Caco-2 (cell line): ENCODE data around the gene SCD5. TPM values are rescaled to one million over a fixed set of nuclear protein-coding genes. Genes with fewer than 3 reads are reported as not detected.

Source experiments
- BruUV-seq: library from RNA; stranded (reverse); fragments of 400-500 nt; replicated peaks from 2 replicates; lab custom pipeline; 2021; lab: Mats Ljungman, UMichigan
- CTCF ChIA-PET: fragments of 300-600 bp; sonication (Branson Sonifier 250); formaldehyde crosslinking; loops from one replicate; lab custom pipeline; 2022; ENCODE audit warnings: antibody characterized with exemption; lab: Charles Lee
- POLR2A ChIA-PET: fragments of 300-600 bp; sonication (Branson Sonifier 250); formaldehyde crosslinking; loops from one replicate; lab custom pipeline; 2022; ENCODE audit warnings: antibody characterized with exemption; lab: Charles Lee
- DNase-seq, 2 experiments: peaks; one replicate each; pipeline versions ENCODE4 v3.0.0 to v3.0.0-alpha.2; 2020 to 2022
- H3K27me3 ChIP-seq: replicated peaks from 2 replicates; pipeline ENCODE4 v1.6.0; 2011; ENCODE audit warnings: low read length; ENCODE audit not compliant: control insufficient read depth, insufficient read depth
- H3K36me3 ChIP-seq: 2 replicates; pipeline ENCODE4 v1.5.1; 2011; ENCODE audit warnings: low read length; ENCODE audit not compliant: control insufficient read depth, insufficient read depth
- H3K4me1 ChIP-seq: fragments of 250-450 bp; sonication (Bioruptor Pico); 2 replicates; pipeline ENCODE4 v1.5.1; 2020; ENCODE audit warnings: mild to moderate bottlenecking
- H3K4me3 ChIP-seq: 2 replicates; pipeline ENCODE4 v1.5.1; 2011; ENCODE audit warnings: low read depth, mild to moderate bottlenecking, control low read depth, low read length
- H3K9me3 ChIP-seq: fragments of 250-450 bp; sonication (Bioruptor Pico); 2 replicates; pipeline ENCODE4 v1.5.1; 2020; ENCODE audit warnings: mild to moderate bottlenecking, moderate library complexity
- H3K27ac Mint-ChIP-seq: one replicate; pipeline ENCODE4 v1.8.0; 2022; ENCODE audit warnings: mixed read lengths; ENCODE audit not compliant: unreplicated experiment
- H3K27me3 Mint-ChIP-seq: one replicate; pipeline ENCODE4 v1.8.0; 2022; ENCODE audit warnings: mixed read lengths; ENCODE audit not compliant: insufficient read depth, unreplicated experiment
- H3K36me3 Mint-ChIP-seq: one replicate; pipeline ENCODE4 v1.8.0; 2022; ENCODE audit warnings: mild to moderate bottlenecking, mixed read lengths; ENCODE audit not compliant: insufficient read depth, unreplicated experiment
- H3K4me1 Mint-ChIP-seq: one replicate; pipeline ENCODE4 v1.8.0; 2022; ENCODE audit warnings: low read depth, mixed read lengths; ENCODE audit not compliant: unreplicated experiment
- H3K4me3 Mint-ChIP-seq: one replicate; pipeline ENCODE4 v1.8.0; 2022; ENCODE audit warnings: mild to moderate bottlenecking, moderate library complexity, mixed read lengths; ENCODE audit not compliant: unreplicated experiment
- H3K9me3 Mint-ChIP-seq: one replicate; pipeline ENCODE4 v1.8.0; 2022; ENCODE audit warnings: mixed read lengths; ENCODE audit not compliant: unreplicated experiment
- CTCF ChIP-seq, 2 experiments: fragments of 200-600 bp in 1 of 2; IDR thresholded peaks; 1 replicate in 1 of 2; 2 replicates in 1 of 2; pipeline versions ENCODE4 v1.5.1 to v1.8.0; 2011 to 2022; ENCODE audit warnings: antibody characterized with exemption in 1 of 2, control low read depth in 1 of 2, inconsistent platforms in 1 of 2, low read depth in 1 of 2, low read length in 1 of 2, mild to moderate bottlenecking in 1 of 2, moderate library complexity in 1 of 2; ENCODE audit not compliant: insufficient read depth in 1 of 2, severe bottlenecking in 1 of 2, unreplicated experiment in 1 of 2
- intact Hi-C: fragments of 100-400 bp; cut with micrococcal nuclease; formaldehyde crosslinking; loops from one replicate; pipeline ENCODE4 v1.10.0; 2022; ENCODE audit not compliant: unreplicated experiment
- total RNA-seq: library from RNA; stranded (reverse); gene quantifications from 2 replicates; pipeline ENCODE4 v1.2.3, GENCODE V29; 2022

The SCD5 gene
- total RNA-seq, 1 experiment from 2014 or later: 2.7 TPM

DNA sequence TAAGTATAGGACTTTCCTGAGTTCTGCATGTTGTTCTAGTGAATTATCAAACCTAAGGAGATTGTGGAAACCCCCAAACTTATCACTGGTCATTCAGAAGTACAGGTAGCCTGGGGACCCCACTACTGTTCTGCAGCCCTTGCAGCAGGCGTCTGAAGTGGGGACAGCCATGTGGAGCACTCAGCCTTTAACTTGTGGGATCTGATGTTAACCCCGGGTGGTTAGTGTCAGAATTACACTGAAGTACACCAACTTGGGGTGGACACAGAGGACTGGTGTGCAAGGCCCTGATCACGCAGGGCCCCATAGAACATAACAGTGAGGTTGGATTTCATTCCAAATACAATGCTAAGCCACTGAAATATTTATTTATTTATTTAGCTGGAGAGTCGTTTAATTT, 103.7 kb downstream of the SCD5 start:
- Histone ChIP-seq H3K4me1 (no peaks in the 10 kb centered on the region), H3K9me3 (no peaks in the 10 kb centered on the region; the same call in 1 of the 2 replicates), H3K36me3 (no peaks in the 10 kb centered on the region), H3K27me3 (no peaks in the 10 kb centered on the region), H3K4me3 (no peak overlapping the region)
- DNase-seq: no peak
- Mint-ChIP-seq H3K36me3 (peaks cover 4% of the 10 kb centered on the region), H3K27ac (no peak overlapping the region), H3K27me3 (no peaks in the 10 kb centered on the region), H3K4me1 (peaks cover 12% of the 10 kb centered on the region), H3K9me3 (no peaks in the 10 kb centered on the region), H3K4me3 (no peak overlapping the region)
- no peak for TF ChIP-seq CTCF (IDR thresholded peaks at IDR 0.05; ENCODE audit: insufficient read depth in 1 of 2, low read depth in 1 of 2, low read length in 1 of 2, severe bottlenecking in 1 of 2, unreplicated experiment in 1 of 2)
- POLR2A ChIA-PET: no interaction called here
- no TSS peak for BruUV-seq
- intact Hi-C loops: no loop called here
- CTCF ChIA-PET: no interaction called here

DNA sequence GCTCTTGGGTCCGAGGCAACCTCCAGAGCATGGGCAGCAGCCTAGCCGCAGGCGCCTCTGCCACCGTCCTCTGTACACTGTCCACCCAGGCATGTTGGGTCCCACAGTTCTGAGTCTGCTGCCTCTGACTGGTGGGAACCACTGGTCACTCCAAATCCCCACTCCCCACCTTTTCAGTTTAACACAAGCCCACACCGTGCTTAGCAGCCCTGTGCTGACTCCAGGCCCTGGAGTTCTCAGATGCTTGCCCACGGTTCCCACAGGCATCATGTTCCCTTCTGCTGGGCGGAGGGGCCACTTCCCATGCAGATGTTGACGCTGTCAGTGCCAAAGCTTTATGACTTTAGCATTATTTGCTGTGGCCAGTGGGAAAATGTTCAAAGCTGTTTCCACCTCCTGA, 104.5 kb downstream of the SCD5 start:
- Mint-ChIP-seq H3K27me3 (no peaks in the 10 kb centered on the region), H3K9me3 (no peaks in the 10 kb centered on the region), H3K36me3 (peaks cover 4% of the 10 kb centered on the region), H3K4me3 (no peak overlapping the region), H3K4me1 (peaks cover 12% of the 10 kb centered on the region), H3K27ac (no peak overlapping the region)
- H3K4me1 ChIP-seq: no peaks in the 10 kb centered on the region
- no TSS peak for BruUV-seq
- no peak for DNase-seq
- ChIA-PET CTCF (interaction anchor here (0.6 kb wide), 1 partner anchor 231 kb away, joined by 4 read pairs; no protein-coding TSS in a partner anchor), POLR2A (no interaction called here)
- no peaks in the 10 kb centered on the region for H3K27me3 ChIP-seq
- TF ChIP-seq CTCF (IDR thresholded peaks at IDR 0.05; ENCODE audit: insufficient read depth in 1 of 2, low read depth in 1 of 2, low read length in 1 of 2, severe bottlenecking in 1 of 2, unreplicated experiment in 1 of 2): no peak
- H3K4me3 ChIP-seq: no peak overlapping the region
- intact Hi-C loops: no loop called here
- H3K36me3 ChIP-seq: no peaks in the 10 kb centered on the region
- H3K9me3 ChIP-seq: no peaks in the 10 kb centered on the region; the same call in 1 of the 2 replicates

DNA sequence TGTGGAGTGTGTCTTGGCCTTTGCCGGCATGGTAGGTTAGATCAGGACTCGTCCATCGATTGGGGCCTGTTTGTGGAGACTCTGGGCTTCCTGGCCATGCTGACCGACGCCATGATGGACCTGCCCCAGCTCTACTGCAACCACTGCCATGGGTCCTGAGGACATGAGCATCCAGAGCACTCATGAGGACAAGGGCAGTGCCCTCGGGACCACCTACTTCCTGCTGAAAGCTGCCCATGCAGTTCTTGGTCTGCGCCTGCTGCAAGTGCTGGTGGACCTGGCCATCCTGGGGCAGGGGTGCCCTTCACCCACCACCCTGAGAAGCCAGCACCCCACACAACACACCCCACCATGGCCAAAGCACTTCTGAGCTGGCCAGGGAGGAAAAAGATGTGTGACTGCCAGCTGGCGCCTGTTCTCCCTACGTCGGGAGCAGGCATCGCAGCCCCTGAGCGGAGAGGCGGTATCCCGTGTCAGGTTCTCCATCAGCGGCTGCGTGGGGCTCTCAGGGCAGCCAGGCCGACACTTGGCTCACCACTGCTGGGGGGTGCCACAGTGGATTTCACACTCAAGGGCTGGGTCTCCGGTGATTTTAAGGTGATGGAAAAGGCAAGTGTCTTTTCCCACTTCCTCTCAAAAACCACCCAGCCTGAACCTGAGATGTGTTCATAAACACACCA, 106.4 kb downstream of the SCD5 start:
- H3K4me1 Mint-ChIP-seq: peaks cover 18% of the 10 kb centered on the region
- CTCF ChIA-PET: no interaction called here
- Histone ChIP-seq H3K9me3 (no peaks in the 10 kb centered on the region; the same call in 1 of the 2 replicates), H3K27me3 (no peaks in the 10 kb centered on the region), H3K4me1 (peaks cover 12% of the 10 kb centered on the region), H3K4me3 (no peak overlapping the region), H3K36me3 (no peaks in the 10 kb centered on the region)
- H3K27ac Mint-ChIP-seq: no peak overlapping the region
- BruUV-seq: no TSS peak
- peaks cover 4% of the 10 kb centered on the region for H3K36me3 Mint-ChIP-seq
- DNase-seq: no peak
- no peak for TF ChIP-seq CTCF (IDR thresholded peaks at IDR 0.05; ENCODE audit: insufficient read depth in 1 of 2, low read depth in 1 of 2, low read length in 1 of 2, severe bottlenecking in 1 of 2, unreplicated experiment in 1 of 2)
- POLR2A ChIA-PET: interaction anchor here (0.6 kb wide), 1 partner anchor 46 kb away, joined by 3 read pairs; no protein-coding TSS in a partner anchor
- no peaks in the 10 kb centered on the region for H3K9me3 Mint-ChIP-seq
- intact Hi-C loops: no loop called here
- no peaks in the 10 kb centered on the region for H3K27me3 Mint-ChIP-seq
- no peak overlapping the region for H3K4me3 Mint-ChIP-seq
